Activated B cell treated with CpG ODN at 0.5 μM for 24 hours (primary cell): Measurements from ENCODE around the gene PSMD13. TPM values are rescaled to one million over a fixed set of nuclear protein-coding genes. Genes with fewer than 3 reads are reported as not detected.
"Not testable (repeated sequence)": the region's sequence is repeated elsewhere in the genome, so short reads cannot be mapped to it uniquely, and the experiment has no call there.

Source experiments
- ATAC-seq: fragments of 200-7000 bp; cut with Tn5 transposase; one replicate; pipeline ENCODE4 v1.10.0; 2021; ENCODE audit warnings: low read depth, mild to moderate bottlenecking, moderate library complexity
- CTCF ChIA-PET: fragments of 350-600 bp; sonication (Branson Sonifier 250); formaldehyde crosslinking; loops from one replicate; lab custom pipeline; 2021; ENCODE audit warnings: antibody characterized with exemption; lab: Charles Lee
- POLR2A ChIA-PET: fragments of 350-600 bp; sonication (Branson Sonifier 250); formaldehyde crosslinking; loops from one replicate; lab custom pipeline; 2021; ENCODE audit warnings: antibody characterized with exemption; lab: Charles Lee
- DNase-seq: peaks from one replicate; pipeline ENCODE4 v3.0.0; 2022
- H3K27ac Mint-ChIP-seq: one replicate; pipeline ENCODE4 v1.8.0; 2020; ENCODE audit warnings: mixed read lengths
- H3K27me3 Mint-ChIP-seq: one replicate; pipeline ENCODE4 v1.8.0; 2021; ENCODE audit warnings: mixed read lengths
- H3K36me3 Mint-ChIP-seq: one replicate; pipeline ENCODE4 v1.8.0; 2021; ENCODE audit warnings: low read depth, mixed read lengths
- H3K4me1 Mint-ChIP-seq: one replicate; pipeline ENCODE4 v1.8.0; 2021; ENCODE audit warnings: mixed read lengths
- H3K4me3 Mint-ChIP-seq: one replicate; pipeline ENCODE4 v1.8.0; 2020; ENCODE audit warnings: mild to moderate bottlenecking, mixed read lengths
- H3K9me3 Mint-ChIP-seq: one replicate; pipeline ENCODE4 v1.8.0; 2020; ENCODE audit warnings: mixed read lengths
- intact Hi-C: fragments of 100-400 bp; cut with micrococcal nuclease; formaldehyde crosslinking; loops from one replicate; pipeline ENCODE4 v1.15.1; 2024
- total RNA-seq: library from RNA; stranded (reverse); gene quantifications from 2 replicates; pipeline ENCODE4 v1.2.3, GENCODE V29; 2022
- TF ChIP-seq, protein P1 (sequence below): fragments of 200-600 bp; IDR thresholded peaks from one replicate; pipeline ENCODE4 v1.8.0; 2022; ENCODE audit warnings: antibody characterized with exemption, mild to moderate bottlenecking

PSMD13 gene
- total RNA-seq, 1 donor from 2014 or later, result 149 TPM

DNA sequence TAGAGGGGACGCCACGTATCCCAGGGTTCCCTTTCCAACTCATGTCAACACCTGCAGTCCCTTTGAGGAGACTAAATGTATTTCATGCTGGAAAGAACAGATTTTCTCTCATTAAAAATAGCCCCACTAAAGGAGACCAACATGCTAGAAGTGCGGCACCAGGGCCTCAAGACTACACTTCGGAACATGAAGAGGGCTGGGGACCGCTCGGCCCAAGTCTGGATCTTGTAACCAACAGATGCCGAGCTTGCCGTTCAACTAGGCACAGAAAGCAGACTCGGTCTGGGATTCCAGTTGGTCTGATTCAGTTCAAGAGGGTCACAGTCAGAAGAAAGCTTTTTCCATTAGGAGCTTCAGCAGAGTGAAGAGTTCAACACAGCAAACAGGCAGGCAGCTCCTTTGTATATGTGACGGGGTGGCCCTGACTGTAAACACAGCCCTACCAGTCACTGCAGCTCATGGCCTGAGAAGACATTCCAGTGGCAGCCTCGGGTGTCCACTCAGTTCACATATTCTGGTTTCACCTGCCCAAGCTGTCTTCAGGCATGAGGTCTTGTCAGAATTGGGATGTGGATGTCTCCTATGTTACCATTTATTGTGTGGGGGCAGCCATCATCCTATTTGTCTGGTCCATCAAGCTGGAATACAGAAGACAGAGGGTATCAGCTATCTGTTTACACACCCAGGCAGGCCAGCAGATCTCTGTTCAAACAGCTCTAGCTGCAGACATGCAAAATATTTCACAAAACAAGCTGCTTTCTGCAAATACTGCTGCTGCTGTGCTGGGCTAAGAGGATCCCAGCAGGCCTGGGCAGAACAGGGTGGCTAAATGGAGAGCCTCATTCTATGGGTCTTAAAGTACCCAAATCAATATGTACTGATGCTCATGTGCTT is 20.4 kb upstream of the PSMD13 start:
- H3K36me3 Mint-ChIP-seq, result peaks cover 55% of the 10 kb centered on the region

DNA sequence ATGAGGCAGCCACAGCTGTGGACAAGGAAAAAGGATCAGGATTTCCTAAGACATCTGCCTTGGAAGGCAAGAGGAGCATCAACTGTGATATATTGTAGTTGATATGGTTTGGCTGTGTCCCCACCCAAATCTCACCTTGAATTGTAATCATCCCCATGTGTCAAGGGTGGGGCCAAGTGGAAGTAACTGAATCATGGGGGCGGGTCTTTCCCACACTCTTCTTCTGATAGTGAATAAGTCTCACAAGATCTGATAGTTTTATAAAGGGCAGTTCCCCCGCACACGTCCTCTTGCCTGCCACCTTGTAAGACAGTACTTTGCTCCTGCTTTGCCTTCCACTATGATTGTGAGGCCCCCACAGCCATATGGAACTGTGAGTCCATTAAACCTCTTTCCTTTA is 19.1 kb upstream of the PSMD13 start:
- Mint-ChIP-seq H3K27me3 (no peaks in the 10 kb centered on the region), H3K27ac (peak overlapping the region; percentile 19), H3K9me3 (no peaks in the 10 kb centered on the region), H3K36me3 (peaks cover 51% of the 10 kb centered on the region), H3K4me3 (no peak overlapping the region), H3K4me1 (no peaks in the 10 kb centered on the region)
- TF ChIP-seq, protein P1, sequence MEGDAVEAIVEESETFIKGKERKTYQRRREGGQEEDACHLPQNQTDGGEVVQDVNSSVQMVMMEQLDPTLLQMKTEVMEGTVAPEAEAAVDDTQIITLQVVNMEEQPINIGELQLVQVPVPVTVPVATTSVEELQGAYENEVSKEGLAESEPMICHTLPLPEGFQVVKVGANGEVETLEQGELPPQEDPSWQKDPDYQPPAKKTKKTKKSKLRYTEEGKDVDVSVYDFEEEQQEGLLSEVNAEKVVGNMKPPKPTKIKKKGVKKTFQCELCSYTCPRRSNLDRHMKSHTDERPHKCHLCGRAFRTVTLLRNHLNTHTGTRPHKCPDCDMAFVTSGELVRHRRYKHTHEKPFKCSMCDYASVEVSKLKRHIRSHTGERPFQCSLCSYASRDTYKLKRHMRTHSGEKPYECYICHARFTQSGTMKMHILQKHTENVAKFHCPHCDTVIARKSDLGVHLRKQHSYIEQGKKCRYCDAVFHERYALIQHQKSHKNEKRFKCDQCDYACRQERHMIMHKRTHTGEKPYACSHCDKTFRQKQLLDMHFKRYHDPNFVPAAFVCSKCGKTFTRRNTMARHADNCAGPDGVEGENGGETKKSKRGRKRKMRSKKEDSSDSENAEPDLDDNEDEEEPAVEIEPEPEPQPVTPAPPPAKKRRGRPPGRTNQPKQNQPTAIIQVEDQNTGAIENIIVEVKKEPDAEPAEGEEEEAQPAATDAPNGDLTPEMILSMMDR, result no peak
- ChIA-PET POLR2A (no interaction called here), CTCF (no interaction called here)
- intact Hi-C loops, result no loop called here
- ATAC-seq, result no peak
- no peak for DNase-seq

More for the DNA sequence above, 20.4 kb upstream of the PSMD13 start:
- ATAC-seq, result no peak
- Mint-ChIP-seq H3K4me1 (peaks cover 2% of the 10 kb centered on the region), H3K4me3 (no peak overlapping the region), H3K27me3 (no peaks in the 10 kb centered on the region), H3K9me3 (no peaks in the 10 kb centered on the region), H3K27ac (no peak overlapping the region)
- POLR2A ChIA-PET, result interaction anchor here (2.1 kb wide), 1 partner anchor 9 kb away, joined by 11 read pairs; the partner anchor contains the start of genes BET1L and RIC8A
- intact Hi-C loops, result no loop called here
- TF ChIP-seq, protein P1, result no peak
- DNase-seq, result no peak
- CTCF ChIA-PET, result no interaction called here

DNA sequence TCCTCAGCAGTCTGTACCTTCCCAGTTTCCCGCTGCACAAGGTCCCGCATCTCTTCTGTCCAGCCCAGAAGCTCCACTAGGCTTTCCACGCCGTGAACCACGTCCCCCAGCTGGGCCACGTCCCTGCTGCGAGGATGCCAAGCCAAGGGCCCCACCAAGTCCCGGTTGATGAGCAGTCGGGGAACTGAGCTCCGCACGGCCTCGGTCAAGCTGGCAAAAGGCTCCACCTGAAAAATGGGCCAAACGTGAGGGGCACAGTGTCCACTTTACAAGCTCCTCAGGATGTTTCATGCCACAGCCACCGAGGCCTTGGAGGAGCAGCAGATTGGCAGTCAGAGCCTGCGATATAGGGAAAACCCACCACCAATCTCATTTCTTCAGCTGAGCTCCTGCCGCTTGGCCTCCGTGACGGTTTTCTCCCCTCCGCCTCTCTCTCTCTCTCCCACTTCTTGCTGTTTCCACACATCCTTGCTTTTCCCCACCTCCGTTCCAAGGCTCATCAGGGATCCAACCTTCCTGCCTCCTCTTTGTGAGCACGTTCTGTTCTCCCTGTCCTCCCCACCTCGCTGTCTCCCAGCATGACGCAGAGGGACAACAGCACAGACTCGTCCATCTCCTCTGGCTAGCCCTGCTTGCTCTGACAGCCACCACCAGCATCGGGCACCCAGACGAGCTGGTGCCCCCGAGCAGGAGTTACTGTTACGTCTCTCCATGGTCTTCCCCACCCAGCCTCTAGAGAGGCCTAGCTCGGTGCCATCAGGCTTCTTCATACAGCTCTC is 17.8 kb upstream of the PSMD13 start:
- ATAC-seq, result no peak
- Mint-ChIP-seq H3K4me3 (no peak overlapping the region), H3K9me3 (no peaks in the 10 kb centered on the region), H3K27me3 (no peaks in the 10 kb centered on the region), H3K36me3 (peaks cover 44% of the 10 kb centered on the region), H3K27ac (no peak overlapping the region), H3K4me1 (no peaks in the 10 kb centered on the region)
- TF ChIP-seq, protein P1, result no peak
- POLR2A ChIA-PET, result interaction anchor here (0.6 kb wide), 1 partner anchor 10 kb away, joined by 3 read pairs; no protein-coding TSS in a partner anchor
- DNase-seq, result peak; percentile 1
- intact Hi-C loops, result no loop called here
- CTCF ChIA-PET, result no interaction called here

DNA sequence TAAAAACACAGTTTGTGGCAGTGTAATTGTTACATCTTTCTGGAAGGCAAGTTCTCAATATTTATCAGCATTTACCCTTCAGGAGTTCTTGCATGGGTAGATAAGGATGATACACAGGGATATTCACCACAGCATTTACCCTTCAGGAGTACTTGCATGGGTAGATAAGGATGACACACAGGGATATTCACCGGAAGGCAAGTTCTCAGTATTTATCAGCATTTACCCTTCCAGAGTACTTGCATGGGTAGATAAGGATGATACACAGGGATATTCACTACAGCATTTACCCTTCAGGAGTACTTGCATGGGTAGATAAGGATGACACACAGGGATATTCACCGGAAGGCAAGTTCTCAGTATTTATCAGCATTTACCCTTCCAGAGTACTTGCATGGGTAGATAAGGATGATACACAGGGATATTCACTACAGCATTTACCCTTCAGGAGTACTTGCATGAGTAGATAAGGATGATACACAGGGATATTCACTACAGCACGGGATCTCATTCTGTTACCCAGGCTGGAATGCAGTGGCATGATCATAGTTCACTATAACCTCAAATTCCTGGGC is 16.0 kb upstream of the PSMD13 start:
- peaks cover 31% of the 10 kb centered on the region for H3K36me3 Mint-ChIP-seq
- H3K27ac Mint-ChIP-seq, H3K4me1 Mint-ChIP-seq, CTCF ChIA-PET, ATAC-seq, DNase-seq, POLR2A ChIA-PET, H3K27me3 Mint-ChIP-seq, H3K4me3 Mint-ChIP-seq, H3K9me3 Mint-ChIP-seq, intact Hi-C loops: not testable (repeated sequence)

DNA sequence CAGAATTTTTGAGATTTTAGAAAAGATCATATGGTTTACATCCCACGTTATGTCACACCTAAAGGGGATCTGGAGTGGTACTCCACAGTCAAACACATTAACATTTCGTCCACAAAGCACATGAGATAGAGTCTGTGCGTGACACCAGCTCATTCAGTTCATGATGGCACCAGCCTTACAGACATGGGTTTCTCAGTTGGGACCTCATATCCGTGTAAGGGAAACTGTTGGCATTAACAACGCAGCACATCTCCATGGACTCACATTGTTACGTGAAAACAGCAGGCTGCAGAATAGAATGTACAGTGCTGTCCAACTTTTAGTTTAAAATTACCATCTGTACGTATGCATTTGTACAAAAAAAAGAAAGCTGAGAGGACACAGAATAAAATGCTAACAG is 15.2 kb upstream of the PSMD13 start:
- no peak overlapping the region for H3K4me3 Mint-ChIP-seq
- no peak overlapping the region for H3K27ac Mint-ChIP-seq
- H3K27me3 Mint-ChIP-seq, result no peaks in the 10 kb centered on the region
- no peaks in the 10 kb centered on the region for H3K9me3 Mint-ChIP-seq
- intact Hi-C loops, result no loop called here
- TF ChIP-seq, protein P1, result no peak
- H3K4me1 Mint-ChIP-seq, result peaks cover 4% of the 10 kb centered on the region
- DNase-seq, result no peak
- ChIA-PET CTCF (no interaction called here), POLR2A (no interaction called here)
- peaks cover 30% of the 10 kb centered on the region for H3K36me3 Mint-ChIP-seq
- ATAC-seq, result no peak
